Measurements from ENCODE around the gene SCN10A.
A peak's percentile ranks its signal among the peaks of the same experiment; 100 is the strongest.

Gene SCN10A

DNA sequence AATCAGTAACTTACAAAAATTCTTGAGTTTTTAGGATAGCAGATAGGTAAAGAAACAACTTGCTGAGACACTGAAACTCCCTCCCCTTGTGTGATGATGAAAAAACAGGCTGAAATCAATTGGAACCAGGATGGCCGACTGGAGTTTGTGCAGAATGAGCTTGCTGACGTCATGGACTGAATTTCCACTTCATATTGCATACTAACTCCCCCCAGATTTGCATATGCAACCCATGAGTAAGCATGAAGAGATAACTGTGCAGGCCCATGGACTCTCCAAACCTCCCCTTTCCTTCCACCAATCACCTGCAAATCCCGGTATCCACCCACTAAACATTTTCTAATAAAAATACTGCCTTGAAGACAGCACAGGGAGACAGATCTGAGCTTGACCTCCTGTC lies 84.5 kb downstream of the SCN10A start:
- TF ChIP-seq, protein P1, sequence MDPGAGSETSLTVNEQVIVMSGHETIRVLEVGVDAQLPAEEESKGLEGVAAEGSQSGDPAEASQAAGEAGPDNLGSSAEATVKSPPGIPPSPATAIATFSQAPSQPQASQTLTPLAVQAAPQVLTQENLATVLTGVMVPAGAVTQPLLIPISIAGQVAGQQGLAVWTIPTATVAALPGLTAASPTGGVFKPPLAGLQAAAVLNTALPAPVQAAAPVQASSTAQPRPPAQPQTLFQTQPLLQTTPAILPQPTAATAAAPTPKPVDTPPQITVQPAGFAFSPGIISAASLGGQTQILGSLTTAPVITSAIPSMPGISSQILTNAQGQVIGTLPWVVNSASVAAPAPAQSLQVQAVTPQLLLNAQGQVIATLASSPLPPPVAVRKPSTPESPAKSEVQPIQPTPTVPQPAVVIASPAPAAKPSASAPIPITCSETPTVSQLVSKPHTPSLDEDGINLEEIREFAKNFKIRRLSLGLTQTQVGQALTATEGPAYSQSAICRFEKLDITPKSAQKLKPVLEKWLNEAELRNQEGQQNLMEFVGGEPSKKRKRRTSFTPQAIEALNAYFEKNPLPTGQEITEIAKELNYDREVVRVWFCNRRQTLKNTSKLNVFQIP (CRISPR knock-in tag; IDR thresholded peaks at IDR 0.05; ENCODE audit: borderline replicate concordance, low read depth): no peak
- TF ChIP-seq ZNF70 (CRISPR knock-in tag; IDR thresholded peaks at IDR 0.05) (no peak), ZNF8 (CRISPR knock-in tag; IDR thresholded peaks at IDR 0.05) (no peak)
- no peak for ATAC-seq

DNA sequence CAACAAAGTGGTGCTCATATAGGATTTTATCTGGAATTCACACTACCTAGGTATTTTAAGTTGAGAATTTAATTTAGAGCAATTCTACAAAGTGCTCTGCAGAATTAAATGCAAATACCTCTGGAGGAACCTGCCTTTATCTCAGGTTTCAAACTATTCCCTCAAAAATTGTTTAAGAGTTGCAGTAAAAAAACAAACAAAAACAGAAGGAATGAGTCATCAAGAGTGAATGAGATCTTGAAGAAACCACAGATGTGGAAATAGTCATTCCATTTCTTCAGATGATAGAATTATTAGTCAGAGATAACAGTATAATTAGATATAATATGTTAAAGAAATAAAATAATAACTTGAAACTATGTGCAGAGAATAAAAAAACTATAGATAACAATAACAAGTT lies 85.7 kb downstream of the SCN10A start:
- no peak for ATAC-seq
- TF ChIP-seq, protein P1 (CRISPR knock-in tag; IDR thresholded peaks at IDR 0.05; ENCODE audit: borderline replicate concordance, low read depth): no peak
- no peak for TF ChIP-seq TCF4 (CRISPR knock-in tag; IDR thresholded peaks at IDR 0.05; ENCODE audit: borderline replicate concordance)
- TF ChIP-seq ZC3H10 (CRISPR knock-in tag; IDR thresholded peaks at IDR 0.05): no peak
- TF ChIP-seq ARNTL (CRISPR knock-in tag; IDR thresholded peaks at IDR 0.05; ENCODE audit: borderline replicate concordance, low read depth): no peak
- TF ChIP-seq, protein P2, sequence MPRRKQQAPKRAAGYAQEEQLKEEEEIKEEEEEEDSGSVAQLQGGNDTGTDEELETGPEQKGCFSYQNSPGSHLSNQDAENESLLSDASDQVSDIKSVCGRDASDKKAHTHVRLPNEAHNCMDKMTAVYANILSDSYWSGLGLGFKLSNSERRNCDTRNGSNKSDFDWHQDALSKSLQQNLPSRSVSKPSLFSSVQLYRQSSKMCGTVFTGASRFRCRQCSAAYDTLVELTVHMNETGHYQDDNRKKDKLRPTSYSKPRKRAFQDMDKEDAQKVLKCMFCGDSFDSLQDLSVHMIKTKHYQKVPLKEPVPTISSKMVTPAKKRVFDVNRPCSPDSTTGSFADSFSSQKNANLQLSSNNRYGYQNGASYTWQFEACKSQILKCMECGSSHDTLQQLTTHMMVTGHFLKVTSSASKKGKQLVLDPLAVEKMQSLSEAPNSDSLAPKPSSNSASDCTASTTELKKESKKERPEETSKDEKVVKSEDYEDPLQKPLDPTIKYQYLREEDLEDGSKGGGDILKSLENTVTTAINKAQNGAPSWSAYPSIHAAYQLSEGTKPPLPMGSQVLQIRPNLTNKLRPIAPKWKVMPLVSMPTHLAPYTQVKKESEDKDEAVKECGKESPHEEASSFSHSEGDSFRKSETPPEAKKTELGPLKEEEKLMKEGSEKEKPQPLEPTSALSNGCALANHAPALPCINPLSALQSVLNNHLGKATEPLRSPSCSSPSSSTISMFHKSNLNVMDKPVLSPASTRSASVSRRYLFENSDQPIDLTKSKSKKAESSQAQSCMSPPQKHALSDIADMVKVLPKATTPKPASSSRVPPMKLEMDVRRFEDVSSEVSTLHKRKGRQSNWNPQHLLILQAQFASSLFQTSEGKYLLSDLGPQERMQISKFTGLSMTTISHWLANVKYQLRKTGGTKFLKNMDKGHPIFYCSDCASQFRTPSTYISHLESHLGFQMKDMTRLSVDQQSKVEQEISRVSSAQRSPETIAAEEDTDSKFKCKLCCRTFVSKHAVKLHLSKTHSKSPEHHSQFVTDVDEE (CRISPR knock-in tag; IDR thresholded peaks at IDR 0.05): no peak
- TF ChIP-seq ZNF8 (CRISPR knock-in tag; IDR thresholded peaks at IDR 0.05): no peak
- no peak for TF ChIP-seq SNAI2 (CRISPR knock-in tag; IDR thresholded peaks at IDR 0.05)
- TF ChIP-seq, protein P3, sequence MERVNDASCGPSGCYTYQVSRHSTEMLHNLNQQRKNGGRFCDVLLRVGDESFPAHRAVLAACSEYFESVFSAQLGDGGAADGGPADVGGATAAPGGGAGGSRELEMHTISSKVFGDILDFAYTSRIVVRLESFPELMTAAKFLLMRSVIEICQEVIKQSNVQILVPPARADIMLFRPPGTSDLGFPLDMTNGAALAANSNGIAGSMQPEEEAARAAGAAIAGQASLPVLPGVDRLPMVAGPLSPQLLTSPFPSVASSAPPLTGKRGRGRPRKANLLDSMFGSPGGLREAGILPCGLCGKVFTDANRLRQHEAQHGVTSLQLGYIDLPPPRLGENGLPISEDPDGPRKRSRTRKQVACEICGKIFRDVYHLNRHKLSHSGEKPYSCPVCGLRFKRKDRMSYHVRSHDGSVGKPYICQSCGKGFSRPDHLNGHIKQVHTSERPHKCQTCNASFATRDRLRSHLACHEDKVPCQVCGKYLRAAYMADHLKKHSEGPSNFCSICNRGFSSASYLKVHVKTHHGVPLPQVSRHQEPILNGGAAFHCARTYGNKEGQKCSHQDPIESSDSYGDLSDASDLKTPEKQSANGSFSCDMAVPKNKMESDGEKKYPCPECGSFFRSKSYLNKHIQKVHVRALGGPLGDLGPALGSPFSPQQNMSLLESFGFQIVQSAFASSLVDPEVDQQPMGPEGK (CRISPR knock-in tag; IDR thresholded peaks at IDR 0.05; ENCODE audit: borderline replicate concordance): peak; percentile 43; the same call in 1 of the 2 replicates
- TF ChIP-seq PPARA (CRISPR knock-in tag; IDR thresholded peaks at IDR 0.05; ENCODE audit: borderline replicate concordance): no peak
- TF ChIP-seq BACH2 (CRISPR knock-in tag; IDR thresholded peaks at IDR 0.05; ENCODE audit: borderline replicate concordance): no peak
- no peak for TF ChIP-seq RARB (CRISPR knock-in tag; IDR thresholded peaks at IDR 0.05)
- TF ChIP-seq GLIS3 (CRISPR knock-in tag; IDR thresholded peaks at IDR 0.05): no peak
- TF ChIP-seq ZNF70 (CRISPR knock-in tag; IDR thresholded peaks at IDR 0.05): no peak
- no peak for TF ChIP-seq ZNF565 (CRISPR knock-in tag; conservative IDR thresholded peaks at IDR 0.05; ENCODE audit: low read depth)
- peak; percentile 48 for TF ChIP-seq ISL1 (CRISPR knock-in tag; IDR thresholded peaks at IDR 0.05)
- no peak for TF ChIP-seq TOX (CRISPR knock-in tag; IDR thresholded peaks at IDR 0.05; ENCODE audit: borderline replicate concordance)

DNA sequence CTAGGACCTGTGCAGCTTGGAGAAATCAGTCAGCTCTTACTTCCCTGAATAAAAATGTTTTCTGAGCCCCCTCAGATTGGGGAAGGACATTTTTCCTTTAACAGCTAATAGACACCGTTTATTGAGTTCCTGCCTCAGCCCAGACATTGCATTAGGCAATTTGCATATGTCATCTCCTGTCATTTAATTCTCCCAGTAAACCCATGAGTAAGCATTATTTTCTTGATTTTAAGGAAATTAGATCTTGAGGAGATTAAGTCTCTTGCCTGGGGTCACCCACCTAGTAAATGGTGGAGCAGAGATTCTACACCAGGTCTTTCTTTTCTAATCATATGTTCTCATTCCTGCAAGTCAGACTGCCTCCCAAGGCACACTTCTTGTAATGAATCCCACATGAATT lies 88.0 kb downstream of the SCN10A start:
- no peak for TF ChIP-seq ZNF565 (CRISPR knock-in tag; conservative IDR thresholded peaks at IDR 0.05; ENCODE audit: low read depth)
- no peak for TF ChIP-seq SNAI2 (CRISPR knock-in tag; IDR thresholded peaks at IDR 0.05)
- TF ChIP-seq, protein P3 (CRISPR knock-in tag; IDR thresholded peaks at IDR 0.05; ENCODE audit: borderline replicate concordance): no peak
- no peak for TF ChIP-seq OSR1 (CRISPR knock-in tag; IDR thresholded peaks at IDR 0.05)
- TF ChIP-seq, protein P4, sequence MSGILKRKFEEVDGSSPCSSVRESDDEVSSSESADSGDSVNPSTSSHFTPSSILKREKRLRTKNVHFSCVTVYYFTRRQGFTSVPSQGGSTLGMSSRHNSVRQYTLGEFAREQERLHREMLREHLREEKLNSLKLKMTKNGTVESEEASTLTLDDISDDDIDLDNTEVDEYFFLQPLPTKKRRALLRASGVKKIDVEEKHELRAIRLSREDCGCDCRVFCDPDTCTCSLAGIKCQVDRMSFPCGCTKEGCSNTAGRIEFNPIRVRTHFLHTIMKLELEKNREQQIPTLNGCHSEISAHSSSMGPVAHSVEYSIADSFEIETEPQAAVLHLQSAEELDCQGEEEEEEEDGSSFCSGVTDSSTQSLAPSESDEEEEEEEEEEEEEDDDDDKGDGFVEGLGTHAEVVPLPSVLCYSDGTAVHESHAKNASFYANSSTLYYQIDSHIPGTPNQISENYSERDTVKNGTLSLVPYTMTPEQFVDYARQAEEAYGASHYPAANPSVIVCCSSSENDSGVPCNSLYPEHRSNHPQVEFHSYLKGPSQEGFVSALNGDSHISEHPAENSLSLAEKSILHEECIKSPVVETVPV (CRISPR knock-in tag; IDR thresholded peaks at IDR 0.05): no peak
- no peak for TF ChIP-seq ZNF8 (CRISPR knock-in tag; IDR thresholded peaks at IDR 0.05)
- no peak for TF ChIP-seq GLIS3 (CRISPR knock-in tag; IDR thresholded peaks at IDR 0.05)
- no peak for TF ChIP-seq TOX (CRISPR knock-in tag; IDR thresholded peaks at IDR 0.05; ENCODE audit: borderline replicate concordance)
- TF ChIP-seq ARNTL (CRISPR knock-in tag; IDR thresholded peaks at IDR 0.05; ENCODE audit: borderline replicate concordance, low read depth): no peak
- TF ChIP-seq ZFP3 (CRISPR knock-in tag; IDR thresholded peaks at IDR 0.05): no peak
- no peak for TF ChIP-seq CSDC2 (CRISPR knock-in tag; IDR thresholded peaks at IDR 0.05)
- TF ChIP-seq, protein P1 (CRISPR knock-in tag; IDR thresholded peaks at IDR 0.05; ENCODE audit: borderline replicate concordance, low read depth): no peak
- TF ChIP-seq RARB (CRISPR knock-in tag; IDR thresholded peaks at IDR 0.05): no peak
- no peak for TF ChIP-seq ESRRG (CRISPR knock-in tag; IDR thresholded peaks at IDR 0.05)
- ATAC-seq: no peak

All from SK-N-SH treated with all-trans-retinoic acid at 6 μM for 48 hours (cell line).